HEK293T (cell line): Measurements from ENCODE around the gene RUNDC3A.

Source experiments
- ARNT ChIP-seq: fragments of 450-650 bp; IDR thresholded peaks from 2 replicates; pipeline ENCODE4 v1.6.1; 2017; ENCODE audit warnings: mild to moderate bottlenecking
- BHLHE40 ChIP-seq: fragments of 450-650 bp; IDR thresholded peaks from 2 replicates; pipeline ENCODE4 v1.6.1; 2016; ENCODE audit warnings: mild to moderate bottlenecking, moderate library complexity, borderline replicate concordance
- CTBP1 ChIP-seq: fragments of 450-650 bp; IDR thresholded peaks from 2 replicates; pipeline ENCODE4 v1.6.1; 2016; ENCODE audit warnings: borderline replicate concordance
- ELF4 ChIP-seq: fragments of 450-650 bp; IDR thresholded peaks from 2 replicates; pipeline ENCODE4 v1.6.1; 2017; ENCODE audit warnings: antibody characterized with exemption
- FOXK2 ChIP-seq: fragments of 450-650 bp; IDR thresholded peaks from 2 replicates; pipeline ENCODE4 v1.6.1; 2016; ENCODE audit warnings: mild to moderate bottlenecking
- FOXM1 ChIP-seq: fragments of 450-650 bp; IDR thresholded peaks from 2 replicates; pipeline ENCODE4 v1.6.1; 2017; ENCODE audit warnings: mild to moderate bottlenecking, borderline replicate concordance
- HDGF ChIP-seq: fragments of 450-650 bp; IDR thresholded peaks from 2 replicates; pipeline ENCODE4 v1.6.1; 2017; ENCODE audit warnings: antibody characterized with exemption, borderline replicate concordance
- L3MBTL2 ChIP-seq: fragments of 450-650 bp; conservative IDR thresholded peaks from 2 replicates; pipeline ENCODE4 v1.6.1; 2016; ENCODE audit warnings: mild to moderate bottlenecking
- LEF1 ChIP-seq: fragments of 450-650 bp; IDR thresholded peaks from 2 replicates; pipeline ENCODE4 v1.6.1; 2017; ENCODE audit warnings: mild to moderate bottlenecking, borderline replicate concordance
- PKNOX1 ChIP-seq: fragments of 450-650 bp; IDR thresholded peaks from 2 replicates; pipeline ENCODE4 v1.6.1; 2016
- SP1 ChIP-seq: fragments of 450-650 bp; IDR thresholded peaks from 2 replicates; pipeline ENCODE4 v1.6.1; 2017
- SUZ12 ChIP-seq: fragments of 450-650 bp; IDR thresholded peaks from 2 replicates; pipeline ENCODE4 v1.6.1; 2016; ENCODE audit warnings: mild to moderate bottlenecking
- TARDBP ChIP-seq: fragments of 450-650 bp; IDR thresholded peaks from 2 replicates; pipeline ENCODE4 v1.6.1; 2016
- ZNF384 ChIP-seq: fragments of 450-650 bp; IDR thresholded peaks from 2 replicates; pipeline ENCODE4 v1.6.1; 2016

DNA sequence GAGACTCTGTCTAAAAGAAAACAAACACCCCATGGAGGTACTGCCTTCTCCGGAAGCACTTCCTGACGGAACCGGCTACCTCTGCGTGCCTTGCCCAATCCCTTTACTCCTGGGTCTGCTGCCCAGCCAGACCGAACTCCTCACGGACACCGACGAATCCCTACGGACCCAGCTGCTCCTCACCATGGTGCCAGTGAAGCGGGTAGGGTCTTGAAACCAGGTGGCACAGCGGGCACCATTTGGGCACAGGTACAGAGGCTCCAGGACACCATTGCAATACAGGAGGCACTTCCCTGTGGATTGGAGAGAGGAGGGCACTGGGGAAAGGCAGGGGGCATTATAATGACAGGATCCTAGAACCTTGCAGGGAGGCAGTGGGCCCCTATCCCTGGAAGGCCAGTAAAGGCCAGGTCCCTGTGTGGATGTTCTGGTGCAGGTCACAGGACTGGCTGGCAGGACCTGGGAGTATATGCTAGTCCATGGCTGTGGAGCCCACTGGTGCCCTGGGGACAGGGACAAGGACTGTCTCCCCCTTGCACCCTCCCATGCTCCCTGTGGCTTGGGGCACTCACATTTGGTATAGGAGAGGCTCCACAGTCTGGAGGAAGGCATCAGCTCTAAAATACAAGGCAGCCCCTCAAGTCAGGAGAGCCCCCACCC, 14.0 kb downstream of the RUNDC3A start:
- TF ChIP-seq SUZ12 (no peak), CTBP1 (no peak), ZNF384 (no peak), HDGF (no peak), ELF4 (no peak), FOXM1 (no peak), PKNOX1 (no peak), BHLHE40 (no peak), LEF1 (no peak), SP1 (no peak), ARNT (no peak), L3MBTL2 (no peak), FOXK2 (no peak), TARDBP (no peak)
